Activated naive CD8-positive, alpha-beta T cell treated with anti-CD3 and anti-CD28 coated beads for 36 hours (primary cell): ENCODE measurements around the gene INPP5D. TPM values are rescaled to one million over a fixed set of nuclear protein-coding genes. Genes with fewer than 3 reads are reported as not detected.
"Not testable (repeated sequence)": the region's sequence is repeated elsewhere in the genome, so short reads cannot be mapped to it uniquely, and the experiment has no call there.

Experiments used
- DNase-seq: peaks from one replicate; pipeline ENCODE4 v3.0.0; 2021
- H3K27ac Mint-ChIP-seq: one replicate; pipeline ENCODE4 v1.8.0; 2022; ENCODE audit warnings: mild to moderate bottlenecking, moderate library complexity, mixed read lengths
- H3K27me3 Mint-ChIP-seq: one replicate; pipeline ENCODE4 v1.8.0; 2022; ENCODE audit warnings: mild to moderate bottlenecking, mixed read lengths
- H3K36me3 Mint-ChIP-seq: one replicate; pipeline ENCODE4 v1.8.0; 2021; ENCODE audit warnings: mild to moderate bottlenecking, mixed read lengths
- H3K4me1 Mint-ChIP-seq: one replicate; pipeline ENCODE4 v1.8.0; 2021; ENCODE audit warnings: mixed read lengths
- H3K4me3 Mint-ChIP-seq: one replicate; pipeline ENCODE4 v1.8.0; 2022; ENCODE audit warnings: mild to moderate bottlenecking, moderate library complexity, mixed read lengths
- H3K9me3 Mint-ChIP-seq: one replicate; pipeline ENCODE4 v1.8.0; 2022; ENCODE audit warnings: mixed read lengths
- total RNA-seq, 2 experiments: library from RNA; stranded (reverse); gene quantifications; one replicate each; pipeline ENCODE4 v1.2.3, GENCODE V29; 2021

INPP5D gene
- total RNA-seq, 2 experiments from 2014 or later, result 38.7 to 41.8 TPM

DNA sequence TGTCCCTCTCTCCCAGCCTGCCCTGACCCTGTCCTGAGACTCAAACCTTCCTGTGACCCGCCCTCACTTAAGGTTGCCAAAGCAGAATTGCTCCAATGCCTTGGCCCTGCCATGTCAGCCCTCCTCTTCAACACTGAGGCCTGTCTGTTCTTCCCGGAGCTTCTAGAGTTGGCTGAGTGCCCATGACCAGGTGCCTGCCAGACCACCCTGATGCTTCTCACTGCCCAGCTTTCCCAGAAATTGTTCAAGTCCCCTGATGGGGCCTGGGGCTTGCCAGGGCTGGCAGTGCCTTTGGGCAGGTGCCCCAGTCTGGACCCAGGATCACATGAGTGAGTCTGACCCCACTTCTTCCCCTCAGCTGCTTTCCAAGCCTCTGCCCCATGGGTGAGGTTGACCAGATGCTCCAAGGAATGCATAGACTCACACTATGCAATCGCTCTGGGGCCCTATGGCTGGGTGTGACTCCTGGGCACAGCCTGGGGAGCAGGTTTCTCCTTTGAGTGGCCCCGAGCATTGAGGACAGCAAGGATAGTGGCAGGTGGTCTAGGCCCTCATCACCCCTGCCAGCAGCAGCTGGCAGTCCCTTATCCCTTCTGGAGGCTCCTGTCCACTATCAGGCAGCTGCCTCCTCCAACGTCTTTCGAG is 3.1 kb upstream of the INPP5D start:
- H3K4me3 Mint-ChIP-seq, result no peak overlapping the region
- peaks cover 9% of the 10 kb centered on the region for H3K4me1 Mint-ChIP-seq
- DNase-seq, result no peak
- H3K36me3 Mint-ChIP-seq, result peaks cover 2% of the 10 kb centered on the region
- H3K27me3 Mint-ChIP-seq, result peaks cover 6% of the 10 kb centered on the region
- no peaks in the 10 kb centered on the region for H3K9me3 Mint-ChIP-seq
- H3K27ac Mint-ChIP-seq, result no peak overlapping the region

DNA sequence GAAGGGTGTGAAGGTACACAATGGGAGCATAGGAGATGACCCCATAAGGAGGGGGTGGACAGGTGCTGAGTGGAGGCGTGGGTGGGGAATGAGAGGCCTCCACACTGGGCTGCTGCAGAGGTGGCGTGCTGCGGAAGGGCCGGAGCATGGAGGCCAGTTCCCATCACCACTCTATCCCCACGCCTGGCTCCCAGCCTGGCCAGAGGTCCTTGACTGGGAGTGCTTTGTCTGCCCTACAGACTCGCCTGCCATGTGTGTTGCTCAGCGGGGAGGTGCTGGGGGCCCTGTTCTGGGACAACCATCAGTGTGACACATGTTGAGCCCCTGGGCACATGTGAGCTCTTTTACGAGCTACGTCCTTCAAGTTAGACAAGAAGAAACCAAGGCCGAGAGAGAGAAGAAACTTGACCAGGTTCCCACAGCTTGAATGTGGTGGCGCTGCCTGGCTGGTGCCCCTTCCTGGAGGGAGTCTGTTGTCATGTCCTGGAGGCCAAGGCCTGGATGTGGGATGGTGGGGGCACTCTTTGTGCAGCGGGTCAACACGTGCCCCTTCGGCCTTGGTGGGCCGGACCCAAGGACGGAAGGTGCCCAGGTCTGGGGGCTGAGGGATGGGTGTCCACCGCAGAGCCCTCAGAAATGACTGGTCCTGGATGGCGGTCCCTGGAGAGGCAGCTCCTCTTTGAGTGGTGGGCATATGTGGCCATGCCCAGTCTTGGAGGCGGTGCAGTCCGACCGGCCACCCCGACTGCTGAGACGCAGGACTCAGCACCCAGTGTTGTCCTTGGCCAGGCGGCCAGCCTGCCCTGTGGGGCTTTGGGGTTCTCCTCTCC is 1.2 kb upstream of the INPP5D start:
- H3K27me3 Mint-ChIP-seq, result peaks cover 3% of the 10 kb centered on the region
- H3K9me3 Mint-ChIP-seq, result no peaks in the 10 kb centered on the region
- peak overlapping the region; percentile 36 for H3K4me3 Mint-ChIP-seq
- H3K4me1 Mint-ChIP-seq, result peaks cover 23% of the 10 kb centered on the region
- peaks cover 9% of the 10 kb centered on the region for H3K36me3 Mint-ChIP-seq
- H3K27ac Mint-ChIP-seq, result peak overlapping the region; percentile 98
- no peak for DNase-seq

DNA sequence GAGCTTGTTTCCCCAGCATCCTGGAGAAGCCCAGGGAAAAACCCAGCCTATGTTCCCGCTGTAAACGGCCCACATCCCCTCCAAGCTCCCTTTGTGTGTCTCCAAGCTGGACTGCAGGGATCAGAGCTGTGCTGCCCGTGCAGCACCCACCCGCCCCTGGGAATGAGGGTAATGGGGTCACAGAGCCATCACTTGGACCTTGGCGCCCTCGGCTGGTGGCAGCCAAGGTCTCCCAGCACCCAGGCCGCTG is 670 bp upstream of the INPP5D start:
- Mint-ChIP-seq H3K27ac (peak overlapping the region; percentile 98), H3K9me3 (no peaks in the 10 kb centered on the region), H3K36me3 (peaks cover 9% of the 10 kb centered on the region), H3K4me1 (peaks cover 24% of the 10 kb centered on the region), H3K27me3 (no peaks in the 10 kb centered on the region), H3K4me3 (peak overlapping the region; percentile 97)
- no peak for DNase-seq

DNA sequence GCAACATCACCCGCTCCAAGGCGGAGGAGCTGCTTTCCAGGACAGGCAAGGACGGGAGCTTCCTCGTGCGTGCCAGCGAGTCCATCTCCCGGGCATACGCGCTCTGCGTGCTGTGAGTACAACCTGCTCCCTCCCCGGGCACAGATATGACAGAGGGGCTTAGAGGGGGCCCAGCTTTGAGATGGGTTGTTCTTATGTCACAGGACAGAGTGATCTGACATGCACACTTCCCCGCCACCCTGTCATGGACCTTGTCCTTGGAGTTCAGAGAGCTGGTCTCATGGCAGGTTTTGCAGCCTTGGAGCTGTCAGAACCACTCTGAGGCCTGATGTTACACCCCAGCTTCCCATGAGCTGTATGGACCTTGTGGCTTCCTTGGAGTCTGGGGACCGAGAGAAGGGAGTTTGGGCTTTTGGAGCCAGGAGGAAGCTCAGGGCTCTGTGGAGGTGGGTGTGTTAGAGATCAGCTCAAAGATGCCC is 398 bp downstream of the INPP5D start:
- H3K36me3 Mint-ChIP-seq, result peaks cover 12% of the 10 kb centered on the region
- H3K4me3 Mint-ChIP-seq, result peak overlapping the region; percentile 97
- H3K4me1 Mint-ChIP-seq, result peaks cover 31% of the 10 kb centered on the region
- peak overlapping the region; percentile 98 for H3K27ac Mint-ChIP-seq
- H3K27me3 Mint-ChIP-seq, result no peaks in the 10 kb centered on the region
- no peaks in the 10 kb centered on the region for H3K9me3 Mint-ChIP-seq
- no peak for DNase-seq

DNA sequence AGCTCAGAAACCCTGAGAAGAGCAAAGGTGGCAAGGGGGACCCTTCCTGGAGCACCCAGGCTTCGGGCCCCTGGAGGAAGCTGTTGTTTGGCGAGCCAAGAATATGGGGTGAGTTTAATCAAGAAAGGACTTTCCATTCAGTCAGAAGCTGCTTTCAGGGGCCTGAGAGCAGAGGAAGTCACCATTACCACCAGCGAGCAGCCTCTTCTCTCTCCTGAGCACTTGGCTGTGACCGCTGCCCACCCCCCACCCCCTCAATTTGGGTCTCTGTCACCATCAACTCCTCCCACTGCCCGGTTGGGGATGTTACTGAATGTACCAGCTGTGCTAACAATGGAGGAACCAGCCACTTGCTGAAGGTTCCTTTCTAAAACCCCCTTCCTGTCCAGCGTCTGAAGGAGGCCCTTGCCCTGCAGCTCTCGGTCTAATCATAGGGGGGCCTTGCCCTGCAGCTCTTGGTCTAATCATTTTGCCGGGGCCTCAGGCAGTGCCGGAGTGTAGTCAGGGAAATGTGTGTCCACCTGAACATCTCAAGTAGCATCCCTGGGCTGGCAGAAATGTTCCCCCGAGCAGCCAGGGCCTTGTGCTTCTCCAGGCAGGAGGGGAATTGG is 943 bp downstream of the INPP5D start:
- Mint-ChIP-seq H3K27ac (peak overlapping the region; percentile 98), H3K36me3 (peaks cover 14% of the 10 kb centered on the region), H3K27me3 (no peaks in the 10 kb centered on the region), H3K9me3 (no peaks in the 10 kb centered on the region), H3K4me1 (peaks cover 32% of the 10 kb centered on the region), H3K4me3 (peak overlapping the region; percentile 97)
- DNase-seq, result peak; percentile 50

DNA sequence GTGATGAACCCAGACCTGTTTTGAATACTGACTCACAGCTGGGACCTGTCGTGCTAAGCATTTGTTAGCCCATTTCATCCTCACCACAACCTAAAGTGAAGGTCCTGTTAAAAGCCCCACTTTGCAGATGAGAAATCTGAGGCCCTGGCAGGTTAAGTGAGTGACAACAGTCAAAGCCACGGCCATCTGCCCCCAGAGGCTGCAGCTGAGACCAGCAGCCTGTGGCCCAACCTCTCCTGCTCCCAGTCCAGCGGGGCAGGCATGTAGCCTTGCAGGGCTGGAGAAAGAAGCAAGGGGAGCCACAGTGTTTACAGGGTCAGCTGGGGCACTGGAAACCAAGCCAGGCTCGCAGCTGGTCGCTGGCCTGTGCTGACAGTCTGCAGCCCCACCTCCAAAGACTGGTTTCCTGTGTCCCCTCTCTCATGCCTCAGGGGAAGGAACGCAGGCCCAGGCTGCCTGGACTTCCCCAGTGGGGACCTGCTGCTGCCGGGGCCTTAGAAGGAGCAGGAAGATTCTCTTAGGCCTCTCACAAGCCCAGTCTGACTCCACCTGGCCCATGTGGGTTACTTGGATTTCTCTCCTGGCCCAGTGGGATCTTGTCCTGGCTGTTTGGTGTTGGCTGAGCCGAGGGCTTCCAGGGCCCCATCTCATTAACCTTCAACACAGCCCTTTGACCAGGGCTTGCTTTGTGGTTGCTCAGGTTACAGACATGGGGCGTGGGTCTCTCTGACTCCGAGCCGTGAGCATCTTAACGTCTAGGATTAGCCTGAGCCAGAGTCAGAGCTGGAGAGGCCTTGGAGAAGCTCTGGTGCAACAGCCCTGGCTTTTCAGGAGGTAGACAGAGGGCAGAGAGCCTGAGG is 1.7 kb downstream of the INPP5D start:
- peak; percentile 55 for DNase-seq
- peak overlapping the region; percentile 97 for H3K4me3 Mint-ChIP-seq
- H3K9me3 Mint-ChIP-seq, result no peaks in the 10 kb centered on the region
- H3K27me3 Mint-ChIP-seq, result no peaks in the 10 kb centered on the region
- peak overlapping the region; percentile 98 for H3K27ac Mint-ChIP-seq
- H3K36me3 Mint-ChIP-seq, result peaks cover 19% of the 10 kb centered on the region
- H3K4me1 Mint-ChIP-seq, result peaks cover 37% of the 10 kb centered on the region

DNA sequence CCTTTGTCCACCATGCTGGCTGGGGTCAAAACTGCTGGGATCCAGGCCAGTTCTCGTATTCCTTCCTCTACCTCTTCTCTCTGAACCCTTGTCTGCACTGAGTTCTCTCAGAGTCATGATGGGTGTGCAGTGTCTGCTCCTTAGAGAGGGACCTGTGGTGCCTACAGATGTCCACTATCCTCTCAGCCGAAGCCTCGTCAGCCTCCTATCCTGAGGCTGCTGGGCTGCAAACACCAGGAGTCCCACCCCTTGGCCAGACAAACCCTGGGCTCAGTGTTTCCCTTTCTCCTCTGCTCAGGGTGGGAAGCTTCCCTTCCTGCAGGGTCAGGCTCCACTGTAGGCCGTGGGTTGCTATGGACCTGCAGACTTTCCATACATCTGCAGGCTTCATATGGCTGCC is 2.3 kb downstream of the INPP5D start:
- DNase-seq, result no peak
- Mint-ChIP-seq H3K27me3 (no peaks in the 10 kb centered on the region), H3K36me3 (peaks cover 26% of the 10 kb centered on the region), H3K9me3 (no peaks in the 10 kb centered on the region), H3K27ac (peak overlapping the region; percentile 98), H3K4me1 (peaks cover 42% of the 10 kb centered on the region), H3K4me3 (peak overlapping the region; percentile 97)

DNA sequence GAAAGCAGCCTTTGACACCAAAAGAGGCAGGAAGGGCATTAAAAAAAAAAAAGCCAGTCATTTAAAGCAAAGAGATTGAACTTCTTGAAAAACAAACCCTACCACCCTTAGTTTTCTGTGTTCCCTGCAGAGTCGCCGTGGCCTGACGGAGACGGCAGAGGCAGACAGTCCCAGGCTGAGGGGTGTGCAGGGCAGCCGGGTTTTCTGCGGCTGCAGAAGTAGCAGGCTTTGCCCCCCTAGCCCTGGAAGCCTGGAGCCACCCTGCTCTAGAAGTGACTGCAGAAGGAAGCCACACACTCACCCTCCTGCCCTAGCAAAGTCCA is 2.8 kb downstream of the INPP5D start:
- H3K4me1 Mint-ChIP-seq, result peaks cover 42% of the 10 kb centered on the region
- peaks cover 28% of the 10 kb centered on the region for H3K36me3 Mint-ChIP-seq
- H3K9me3 Mint-ChIP-seq, result no peaks in the 10 kb centered on the region
- H3K27me3 Mint-ChIP-seq, result no peaks in the 10 kb centered on the region
- H3K4me3 Mint-ChIP-seq, result peak overlapping the region; percentile 97
- peak overlapping the region; percentile 98 for H3K27ac Mint-ChIP-seq
- no peak for DNase-seq

DNA sequence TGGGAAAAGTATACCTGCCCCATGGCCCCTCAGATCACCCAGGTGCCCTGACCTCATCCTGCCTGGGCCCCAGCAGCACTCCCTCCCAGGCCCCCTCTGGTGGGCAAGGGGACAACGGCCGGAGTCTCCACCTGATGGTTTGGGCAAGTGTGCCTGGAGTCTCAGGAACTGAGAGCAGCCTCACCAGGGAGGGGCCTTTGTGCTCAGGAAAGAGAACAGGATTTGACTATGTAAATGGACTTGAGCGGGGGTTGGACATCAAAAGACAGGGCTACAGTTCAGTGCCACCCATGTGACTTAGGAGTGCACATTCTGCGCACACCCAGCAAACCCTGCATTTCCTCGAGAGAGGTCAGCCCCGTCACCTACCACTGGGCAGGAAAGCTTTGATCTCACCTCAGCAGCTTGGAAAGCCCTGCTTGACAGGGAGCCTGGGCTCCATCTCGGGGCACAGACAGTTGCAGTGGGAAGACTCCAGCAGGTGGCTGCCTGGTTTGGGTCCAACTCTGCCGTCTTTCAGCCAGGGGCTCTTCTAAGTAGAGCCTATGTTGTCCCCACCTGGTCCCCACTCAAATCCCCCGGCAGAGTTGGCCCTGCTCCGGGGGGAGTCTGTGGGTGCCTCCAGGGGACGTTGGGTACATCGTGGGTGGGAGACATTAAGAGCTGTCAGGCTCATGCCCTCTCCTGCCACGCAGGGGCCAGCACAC is 3.3 kb downstream of the INPP5D start:
- DNase-seq, result peak; percentile 28
- Mint-ChIP-seq H3K4me3 (peak overlapping the region; percentile 97), H3K4me1 (peaks cover 43% of the 10 kb centered on the region), H3K9me3 (no peaks in the 10 kb centered on the region), H3K27me3 (no peaks in the 10 kb centered on the region), H3K27ac (peak overlapping the region; percentile 98), H3K36me3 (peaks cover 29% of the 10 kb centered on the region)

DNA sequence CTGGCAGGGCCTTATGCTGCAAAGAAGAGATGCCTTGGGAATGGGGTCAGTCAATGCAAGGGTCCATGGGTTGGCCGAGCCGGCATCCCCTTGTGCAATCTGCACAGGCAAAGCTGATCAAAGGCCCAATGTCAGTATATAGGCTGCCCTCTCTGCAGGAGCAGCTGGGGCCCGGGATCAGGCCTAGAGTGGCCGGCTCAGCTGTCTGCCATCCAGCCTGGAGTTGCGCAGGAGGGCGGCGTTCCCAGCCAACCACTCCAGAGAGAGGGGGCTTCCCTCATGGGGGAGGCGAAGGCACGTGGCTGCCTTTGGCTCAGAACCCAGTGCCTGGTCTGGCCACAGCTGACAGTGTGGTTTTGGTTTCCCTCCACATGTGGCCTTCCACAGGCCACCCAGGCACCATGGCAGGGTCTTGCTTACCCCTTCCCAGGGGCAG is 3.9 kb downstream of the INPP5D start:
- DNase-seq, result no peak
- H3K4me3 Mint-ChIP-seq, result peak overlapping the region; percentile 97
- no peak overlapping the region for H3K27ac Mint-ChIP-seq
- H3K27me3 Mint-ChIP-seq, result no peaks in the 10 kb centered on the region
- peaks cover 34% of the 10 kb centered on the region for H3K36me3 Mint-ChIP-seq
- peaks cover 47% of the 10 kb centered on the region for H3K4me1 Mint-ChIP-seq
- no peaks in the 10 kb centered on the region for H3K9me3 Mint-ChIP-seq

DNA sequence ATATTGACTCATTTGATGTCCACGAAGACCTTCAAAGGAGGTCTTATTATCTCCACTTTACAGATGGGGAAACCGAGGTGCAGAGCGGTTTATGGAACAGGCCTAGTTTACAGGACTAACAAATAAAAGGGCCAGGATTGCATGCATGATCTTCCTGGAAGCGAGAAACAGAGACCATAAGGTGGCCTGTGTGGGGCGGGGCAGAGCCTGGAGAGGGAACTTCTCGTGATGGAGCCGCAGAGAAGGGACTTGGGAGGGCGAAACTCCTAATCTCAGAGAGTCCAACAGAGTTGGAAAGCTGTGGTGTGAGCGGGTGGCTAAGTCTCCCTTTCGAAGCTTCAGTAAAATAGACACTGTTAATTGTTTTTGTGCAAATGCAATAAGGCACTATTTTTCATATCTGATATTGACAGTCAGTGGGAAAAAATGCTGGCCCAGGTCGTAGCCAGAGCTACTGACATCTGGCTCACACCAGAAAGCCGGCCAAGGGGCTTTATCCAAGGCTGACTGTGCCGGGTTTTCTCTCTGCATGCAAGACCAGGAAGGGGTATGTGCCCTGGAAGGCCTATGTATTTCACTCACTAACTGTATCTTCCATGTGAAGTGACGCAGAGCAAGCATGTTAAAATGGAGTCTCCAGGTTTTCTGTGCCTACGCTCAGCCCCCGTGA is 4.5 kb downstream of the INPP5D start:
- DNase-seq, result no peak
- Mint-ChIP-seq H3K4me1 (peaks cover 53% of the 10 kb centered on the region), H3K27ac (no peak overlapping the region), H3K27me3 (no peaks in the 10 kb centered on the region), H3K9me3 (no peaks in the 10 kb centered on the region), H3K36me3 (peaks cover 34% of the 10 kb centered on the region), H3K4me3 (no peak overlapping the region)

DNA sequence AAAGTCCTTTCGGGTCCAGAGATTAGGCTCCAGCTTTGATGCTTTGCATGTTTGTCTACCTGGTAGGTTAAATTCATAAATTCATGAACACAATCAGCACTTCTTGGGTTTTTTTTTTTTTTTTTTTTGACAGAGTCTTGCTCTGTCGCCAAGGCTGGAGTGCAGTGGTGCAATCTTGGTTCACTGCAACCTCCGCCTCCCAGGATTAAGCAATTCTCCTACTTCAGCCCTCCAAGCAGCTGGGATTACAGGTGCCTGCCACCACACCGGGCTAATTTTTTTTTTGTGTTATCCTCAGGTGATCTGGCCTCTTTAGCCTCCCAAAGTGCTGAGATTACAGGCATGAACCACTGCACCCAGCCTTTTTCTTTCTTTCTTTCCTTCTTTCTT is 5.1 kb downstream of the INPP5D start:
- not testable (repeated sequence) for DNase-seq, H3K27me3 Mint-ChIP-seq, H3K4me3 Mint-ChIP-seq, H3K9me3 Mint-ChIP-seq, H3K27ac Mint-ChIP-seq
- Mint-ChIP-seq H3K4me1 (peaks cover 57% of the 10 kb centered on the region), H3K36me3 (peaks cover 38% of the 10 kb centered on the region)

DNA sequence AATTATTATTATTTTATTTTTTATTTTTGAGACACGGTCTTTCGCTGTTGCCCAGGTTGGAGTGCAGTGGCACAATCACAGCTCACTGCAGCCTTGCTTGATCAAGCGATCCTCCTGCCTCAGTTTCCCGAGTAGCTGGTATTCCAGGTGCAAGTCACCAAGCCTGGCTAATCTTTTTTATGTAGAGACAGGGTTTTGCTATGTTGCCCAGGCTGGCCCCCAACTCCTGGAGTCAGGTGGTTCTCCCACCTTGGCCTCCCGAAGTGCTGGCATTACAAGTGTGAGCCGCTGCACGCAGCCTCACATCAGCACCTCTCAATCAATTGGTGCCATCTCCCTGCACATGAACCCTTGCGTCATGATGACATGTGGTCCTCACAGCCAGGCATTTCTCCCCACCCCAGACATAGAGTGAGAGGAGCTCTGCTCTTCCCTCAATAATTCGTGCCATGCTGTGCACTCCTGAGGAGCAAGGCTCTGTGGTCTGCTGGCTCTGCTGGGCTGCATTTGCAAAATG is 5.9 kb downstream of the INPP5D start:
- Mint-ChIP-seq H3K4me3 (no peak overlapping the region), H3K27ac (no peak overlapping the region), H3K4me1 (peaks cover 65% of the 10 kb centered on the region), H3K27me3 (no peaks in the 10 kb centered on the region), H3K9me3 (peaks cover 4% of the 10 kb centered on the region), H3K36me3 (peaks cover 45% of the 10 kb centered on the region)
- DNase-seq, result no peak
